Stromal cell of bone marrow (primary cell): Measurements from ENCODE around the gene NCKAP5.

Experiments used
- DNase-seq: peaks from one replicate; pipeline ENCODE4 v3.0.0-alpha.2; 2012; ENCODE audit warnings: low read depth

The NCKAP5 gene

DNA sequence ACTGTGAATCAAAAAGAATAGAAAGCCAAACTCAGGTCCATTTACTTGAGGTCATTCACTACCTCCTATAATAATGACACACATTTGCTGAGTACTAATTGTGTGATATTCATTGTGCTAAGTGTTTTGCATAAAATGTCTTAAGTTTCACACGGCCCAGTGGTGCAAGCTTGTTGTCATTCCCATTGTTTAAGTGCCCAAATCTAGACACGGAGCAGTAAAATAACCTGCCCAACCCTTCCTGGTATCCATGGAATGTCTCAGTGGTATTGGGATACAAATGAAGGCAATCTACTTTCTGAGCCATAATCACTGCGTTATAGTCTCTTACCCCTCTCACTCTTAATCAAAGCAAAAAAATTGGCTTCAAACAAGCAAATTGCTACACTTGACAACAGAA, 233.3 kb downstream of the NCKAP5 start:
- no peak for DNase-seq

DNA sequence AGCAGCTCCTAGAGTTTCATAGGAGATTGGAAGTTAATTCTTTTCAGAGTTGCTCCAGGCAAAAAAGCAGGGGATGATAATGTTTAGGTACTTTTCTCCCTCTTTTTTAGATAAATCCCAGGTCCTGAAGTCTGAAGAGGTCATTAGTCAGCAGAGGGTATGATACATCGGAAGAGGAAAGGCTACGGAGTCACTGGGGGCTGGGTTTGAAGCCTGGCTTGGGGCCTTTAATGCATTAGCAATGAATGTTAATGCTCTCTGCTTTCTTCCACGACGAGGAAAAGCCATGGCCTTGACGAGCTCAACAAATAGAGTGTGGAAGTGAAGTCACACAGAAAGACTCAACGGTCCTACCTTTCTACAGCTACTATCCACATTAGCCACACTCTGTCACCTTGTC, 235.1 kb downstream of the NCKAP5 start:
- no peak for DNase-seq

DNA sequence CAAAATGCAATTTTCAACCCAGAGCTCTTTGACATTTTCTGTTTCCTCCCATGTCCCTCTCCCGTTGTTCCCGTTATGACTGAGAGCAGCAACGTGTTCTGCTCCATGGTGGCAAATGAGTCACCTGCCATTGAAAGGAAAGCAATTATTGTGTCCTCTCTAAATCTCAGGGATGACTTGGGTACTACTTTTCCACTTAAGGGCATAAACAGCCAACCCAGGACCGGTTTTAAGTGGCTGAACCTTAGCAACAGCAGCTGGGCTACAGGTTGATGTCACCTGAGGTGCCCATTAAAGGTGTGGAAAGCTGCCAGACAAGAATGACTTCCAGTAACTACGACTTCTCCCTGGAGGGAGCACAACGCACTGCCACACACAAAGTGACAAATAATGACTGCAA, 236.8 kb downstream of the NCKAP5 start:
- DNase-seq: no peak

DNA sequence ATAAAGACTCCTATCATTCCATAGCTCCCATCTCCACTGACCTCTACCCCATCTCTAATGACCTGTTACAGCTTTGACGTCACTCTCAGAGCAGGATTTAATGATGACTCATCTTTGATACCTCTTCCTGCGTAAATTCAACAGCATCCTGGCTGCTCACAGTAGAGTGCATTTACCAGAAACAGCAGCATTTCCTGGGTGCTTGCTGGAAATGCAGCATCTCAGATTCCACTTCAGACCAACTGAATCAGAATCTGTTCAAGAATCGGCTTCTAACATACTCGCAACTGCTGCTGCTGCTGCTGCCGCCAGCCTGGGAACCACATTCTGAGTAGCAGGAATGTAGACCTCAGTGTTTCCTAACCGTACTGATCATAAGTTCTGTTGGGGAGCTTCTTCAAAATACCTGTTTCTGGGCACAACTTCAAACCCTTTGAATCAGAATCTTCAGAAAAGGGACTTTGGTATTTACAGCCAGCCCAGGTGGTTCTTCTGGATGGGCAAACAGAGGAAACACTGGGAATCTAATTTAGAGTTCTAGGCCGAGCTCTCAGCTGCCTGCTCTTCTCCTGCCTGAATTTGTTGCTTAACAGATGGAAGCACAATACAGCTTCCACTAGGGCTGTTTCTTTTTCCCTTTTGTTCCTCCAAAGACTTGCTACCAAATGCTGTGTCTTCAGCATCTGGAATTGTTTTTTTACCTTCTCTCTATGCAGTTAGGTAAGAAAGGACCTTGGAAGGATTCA, 241.4 kb downstream of the NCKAP5 start:
- no peak for DNase-seq

DNA sequence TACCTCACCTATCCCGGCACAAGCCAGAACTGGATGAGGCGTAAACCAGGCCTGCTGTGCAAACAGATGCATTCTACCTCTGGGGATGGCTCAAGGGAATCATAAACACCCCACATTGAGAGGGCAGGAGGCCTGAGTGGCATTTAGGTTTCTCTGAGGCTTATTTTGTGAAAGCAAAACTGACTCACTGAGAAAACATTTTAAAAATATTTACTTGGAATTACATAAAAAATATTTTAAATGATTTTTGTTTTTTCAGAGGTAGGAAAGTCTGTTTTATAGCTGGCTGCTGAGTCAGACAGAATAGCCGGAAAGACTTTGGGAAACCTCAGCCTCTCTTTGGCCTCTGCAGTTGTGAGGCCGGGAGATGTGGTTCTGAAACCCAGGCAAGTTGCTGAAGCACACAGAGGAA, 244.1 kb downstream of the NCKAP5 start:
- peak; percentile 80 for DNase-seq

DNA sequence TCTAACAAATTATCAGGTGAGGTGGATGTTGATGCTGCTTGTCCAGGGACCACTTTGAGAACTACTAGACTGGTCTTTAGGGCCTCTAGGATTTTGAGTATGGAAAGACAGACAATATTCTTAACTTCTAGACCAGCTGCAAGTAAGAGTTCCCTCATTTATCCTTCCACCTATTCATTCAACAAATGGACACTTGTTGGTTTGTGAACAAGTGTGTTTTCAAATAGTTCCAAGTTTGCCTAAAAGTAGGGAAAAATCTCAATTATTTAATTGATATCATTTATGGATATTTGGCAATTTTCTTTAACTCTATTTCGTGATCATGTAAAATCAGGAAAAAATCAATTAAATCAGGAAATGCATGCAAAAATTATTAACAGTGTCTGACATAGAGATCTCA, 245.4 kb downstream of the NCKAP5 start:
- no peak for DNase-seq

DNA sequence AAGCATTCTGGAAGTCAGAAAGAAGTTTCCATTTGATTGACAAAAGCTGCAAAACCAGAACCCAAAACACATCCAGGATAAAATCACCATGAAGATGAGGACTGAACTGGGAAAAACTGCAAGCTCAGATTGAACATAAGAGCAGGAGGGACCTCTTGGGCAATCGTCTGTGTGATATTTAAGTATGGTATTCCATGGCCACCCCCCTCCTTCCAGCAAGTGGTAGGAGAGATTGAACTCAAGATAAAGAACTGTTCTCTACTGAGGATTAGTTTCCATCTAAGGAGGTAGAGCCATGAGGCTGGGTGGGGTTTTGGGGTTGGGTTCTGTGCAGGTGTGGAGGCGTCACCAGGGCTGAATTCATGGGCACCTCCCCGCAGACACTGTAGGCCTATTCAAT, 251.1 kb downstream of the NCKAP5 start:
- no peak for DNase-seq

DNA sequence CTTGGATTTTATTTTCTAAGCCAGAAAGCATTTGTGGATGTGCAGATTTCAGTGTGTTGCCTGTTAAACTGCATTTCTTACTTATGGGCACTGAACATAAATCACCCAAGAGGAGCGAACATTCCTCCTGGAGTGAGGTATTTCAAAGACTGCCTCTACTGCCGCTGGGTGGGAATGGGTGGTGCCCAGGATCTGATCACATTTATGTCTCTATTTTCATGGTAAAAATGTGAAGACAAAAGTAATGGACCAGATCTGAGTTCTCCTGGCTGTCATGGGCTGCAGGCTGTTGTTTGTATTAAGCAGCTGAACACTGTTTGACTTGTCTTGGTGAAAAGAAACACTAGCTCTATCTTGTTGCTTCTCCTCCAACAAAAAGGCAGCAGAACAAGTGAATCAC, 251.7 kb downstream of the NCKAP5 start:
- no peak for DNase-seq

DNA sequence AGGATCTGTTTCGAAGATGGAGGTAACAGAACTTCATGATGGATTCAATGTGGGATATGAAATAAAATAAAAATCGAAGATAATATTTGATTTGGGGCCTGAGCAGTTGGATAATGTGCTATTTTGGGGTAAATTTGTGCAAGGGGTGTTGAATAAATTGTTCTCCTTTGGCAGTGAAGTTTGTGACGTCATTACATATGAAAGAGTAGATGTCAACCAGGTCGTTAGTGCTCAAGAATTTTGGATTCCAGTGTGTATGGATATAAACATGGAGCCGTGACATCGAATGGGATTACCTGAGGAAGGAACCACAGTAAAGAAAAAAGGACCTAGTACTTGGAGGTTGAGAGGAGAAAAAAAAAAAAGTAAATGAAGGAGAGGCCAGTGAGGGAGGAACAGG, 253.0 kb downstream of the NCKAP5 start:
- DNase-seq: no peak

DNA sequence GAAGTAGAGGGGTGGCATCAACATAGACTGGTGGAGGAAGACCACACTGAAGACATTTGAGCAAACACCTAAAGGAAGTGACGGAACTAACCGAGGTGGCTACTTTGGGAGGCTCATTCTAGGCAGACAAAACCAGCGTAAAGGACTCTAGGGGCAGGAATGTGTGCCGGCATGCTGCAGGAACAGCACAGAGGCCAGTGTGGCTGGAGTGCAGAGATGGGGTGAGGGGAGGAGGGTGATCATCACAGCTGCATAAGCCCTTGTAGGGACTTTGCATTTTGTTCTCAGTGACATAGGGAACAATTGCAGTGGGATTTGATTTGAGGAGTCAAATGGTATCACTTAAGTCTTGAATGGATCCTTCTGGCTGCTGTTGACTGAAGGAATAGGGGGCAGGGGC, 253.5 kb downstream of the NCKAP5 start:
- no peak for DNase-seq

DNA sequence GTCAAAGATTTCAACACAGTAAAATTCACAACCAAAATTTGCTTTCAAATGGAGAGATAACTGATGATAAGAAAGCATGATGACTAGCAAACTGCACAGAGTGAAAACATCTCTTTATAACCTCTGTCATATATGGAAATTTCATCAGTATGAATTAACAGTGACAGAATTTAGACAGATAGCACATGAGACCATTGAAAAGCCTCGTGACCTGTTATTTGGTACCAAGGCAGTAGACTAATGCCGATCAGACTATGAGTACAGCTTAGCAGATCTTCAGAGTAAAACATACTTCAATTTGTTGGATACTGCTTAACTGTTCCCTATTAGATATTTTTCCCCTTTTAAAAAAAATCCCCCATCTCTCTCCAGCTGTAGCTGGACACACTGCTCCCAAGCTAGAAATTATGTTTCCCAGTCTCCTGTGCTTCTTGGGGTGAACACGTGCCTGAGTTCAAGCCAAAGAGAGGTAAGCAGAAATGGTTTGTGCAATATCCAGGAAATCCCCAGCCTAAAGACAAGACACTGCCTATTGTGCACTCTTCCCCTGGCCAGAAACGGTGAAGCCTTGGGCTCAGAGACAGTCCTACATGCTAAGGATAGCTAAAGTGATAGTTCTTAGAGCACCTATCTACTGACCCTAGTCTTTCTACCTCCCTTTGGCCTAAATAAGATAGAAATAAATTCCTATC, 256.1 kb downstream of the NCKAP5 start:
- no peak for DNase-seq

DNA sequence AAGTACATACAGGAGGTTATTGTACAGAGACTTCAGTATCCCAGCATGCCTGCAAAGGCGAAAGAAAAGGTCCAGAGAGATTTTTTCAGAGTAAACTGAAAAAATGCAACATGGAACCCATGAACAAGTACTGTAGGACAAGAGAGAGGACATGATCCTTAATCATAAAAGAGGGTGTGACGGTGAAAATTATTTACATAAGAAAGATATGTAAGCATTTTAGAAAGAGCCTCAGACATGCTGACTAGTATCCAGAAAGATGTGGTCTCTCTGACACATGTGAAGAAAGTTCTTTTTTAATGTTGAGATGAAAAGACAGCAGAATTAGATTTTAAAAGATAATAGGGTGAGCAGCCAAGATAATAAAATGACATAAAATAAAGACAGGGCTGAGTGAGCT, 262.0 kb downstream of the NCKAP5 start:
- no peak for DNase-seq

DNA sequence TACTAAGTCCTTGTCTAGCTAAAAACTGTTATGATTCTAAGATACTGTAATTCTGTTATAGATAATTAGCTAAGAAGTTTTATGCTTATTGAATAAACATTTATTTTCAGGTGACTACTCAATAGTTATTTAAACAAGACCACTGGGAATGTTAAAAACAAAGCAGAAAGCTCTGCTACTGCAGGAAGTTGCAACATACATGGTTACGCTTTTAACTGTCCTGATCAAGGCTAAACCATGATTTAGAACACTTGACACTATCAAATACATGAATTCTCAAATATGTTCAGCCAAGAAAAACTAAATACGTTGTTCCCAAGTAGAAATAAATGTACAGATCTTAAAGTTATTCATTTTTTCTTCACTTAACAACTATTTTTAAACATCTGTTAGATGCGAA, 263.9 kb downstream of the NCKAP5 start:
- no peak for DNase-seq

DNA sequence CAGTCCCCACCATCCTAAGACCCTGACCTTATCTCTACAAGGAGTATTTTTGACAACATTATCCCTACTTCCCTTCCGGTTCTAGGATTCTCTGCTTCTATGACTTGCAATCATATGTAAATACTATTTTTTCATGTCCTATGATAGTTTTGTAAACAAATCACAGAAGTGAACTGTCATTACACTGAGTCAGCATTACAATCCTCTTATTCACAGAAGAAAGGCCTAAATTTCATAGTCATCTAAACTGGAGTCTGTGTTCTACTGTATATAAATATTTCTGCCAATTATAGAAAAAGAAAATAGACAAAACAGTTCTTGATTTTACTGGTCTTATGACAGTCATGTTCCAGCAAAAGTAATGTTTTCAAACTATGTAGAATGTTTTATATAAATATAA, 265.1 kb downstream of the NCKAP5 start:
- no peak for DNase-seq

DNA sequence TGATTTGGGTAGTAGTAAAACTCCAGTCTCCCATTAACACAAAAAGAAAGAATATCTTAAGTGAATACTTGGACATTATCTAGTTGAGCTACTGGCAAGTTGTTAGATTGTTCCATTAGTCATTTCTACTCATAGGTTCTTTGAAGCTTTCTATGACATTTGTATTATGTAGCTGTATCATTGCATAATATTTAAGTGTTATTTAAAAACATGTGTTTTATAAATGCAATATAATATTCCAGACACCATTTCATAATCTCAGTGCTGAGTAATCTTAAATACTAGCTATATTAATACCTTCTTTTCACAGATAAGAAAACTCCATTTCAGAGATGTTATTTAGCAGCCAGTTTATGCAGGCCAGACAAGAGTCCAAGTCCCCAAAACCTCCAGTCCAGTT, 271.9 kb downstream of the NCKAP5 start:
- DNase-seq: peak; percentile 22

DNA sequence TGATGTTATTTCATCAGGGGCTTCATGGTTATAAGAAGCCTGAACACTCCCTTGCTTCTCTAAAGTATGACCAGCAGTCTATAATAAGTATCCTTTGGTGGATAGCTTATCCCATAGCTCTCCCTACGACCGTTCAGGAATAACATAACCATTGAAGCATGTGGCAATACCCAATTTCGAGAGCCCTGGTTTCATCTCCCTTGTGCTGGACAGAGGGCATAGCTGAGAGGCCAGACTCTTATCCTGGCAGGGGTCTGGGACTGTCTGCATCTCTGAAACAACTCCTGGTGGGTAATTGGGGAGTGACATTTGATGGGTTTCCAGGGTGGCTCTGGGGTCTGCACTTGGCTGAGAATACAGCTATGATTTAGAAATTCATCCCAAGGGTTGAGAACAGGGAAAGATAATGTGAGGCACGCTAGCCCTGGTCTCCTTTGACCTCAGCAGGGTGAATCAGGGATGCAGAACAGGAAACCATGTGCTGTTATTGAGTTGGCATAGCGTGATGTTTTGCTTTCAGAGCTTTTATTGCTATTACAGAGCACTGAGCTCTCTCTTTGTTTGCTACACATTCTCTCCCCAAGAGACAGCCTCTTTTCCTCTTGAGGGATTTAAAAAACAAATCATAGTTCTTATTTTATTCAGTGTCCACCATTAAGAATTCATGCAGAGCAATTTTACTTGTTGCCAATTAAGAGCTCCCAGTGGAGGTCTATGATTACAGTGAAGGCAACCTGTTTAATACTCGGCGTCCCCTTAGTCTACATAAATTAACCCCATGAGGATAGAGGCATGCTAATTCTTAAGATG, 274.5 kb downstream of the NCKAP5 start:
- DNase-seq: peak; percentile 68

DNA sequence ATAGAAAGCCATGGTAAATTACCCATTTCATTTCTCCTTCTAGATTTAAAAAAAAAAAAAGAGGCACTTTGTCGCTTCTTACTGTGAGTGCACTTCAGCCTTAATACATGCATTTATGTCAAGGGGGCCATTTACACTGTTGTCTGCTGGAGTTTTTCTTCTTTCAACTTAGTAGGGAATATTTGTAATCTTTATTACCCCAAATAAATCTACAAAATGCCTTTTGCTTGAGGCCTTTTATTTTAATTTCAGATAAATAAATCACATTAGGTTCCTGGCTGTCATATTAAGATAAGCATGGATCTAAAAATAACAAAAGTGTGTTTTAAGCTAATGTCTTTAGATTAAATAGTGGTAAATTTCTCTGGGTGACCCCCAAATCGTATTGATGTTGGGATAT, 276.0 kb downstream of the NCKAP5 start:
- no peak for DNase-seq

DNA sequence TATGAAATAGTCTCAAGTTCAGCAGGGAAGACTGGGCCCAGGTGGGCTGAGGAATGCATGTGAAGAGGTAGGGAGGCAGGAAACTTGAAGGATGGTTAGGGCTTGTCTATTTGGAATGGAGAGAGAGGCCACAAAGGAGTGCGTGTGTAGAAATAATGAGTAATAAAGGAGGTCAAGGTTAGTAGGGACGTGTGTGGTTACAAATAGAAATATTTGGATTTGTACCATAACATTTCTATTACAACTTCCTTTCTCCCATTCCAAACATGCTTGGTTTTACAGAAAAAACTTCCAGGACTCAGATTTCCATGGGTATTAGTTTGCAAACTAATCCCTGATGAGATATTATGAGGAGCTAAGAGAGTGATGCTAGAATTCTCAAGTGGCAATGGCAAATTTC, 280.6 kb downstream of the NCKAP5 start:
- peak; percentile 57 for DNase-seq

DNA sequence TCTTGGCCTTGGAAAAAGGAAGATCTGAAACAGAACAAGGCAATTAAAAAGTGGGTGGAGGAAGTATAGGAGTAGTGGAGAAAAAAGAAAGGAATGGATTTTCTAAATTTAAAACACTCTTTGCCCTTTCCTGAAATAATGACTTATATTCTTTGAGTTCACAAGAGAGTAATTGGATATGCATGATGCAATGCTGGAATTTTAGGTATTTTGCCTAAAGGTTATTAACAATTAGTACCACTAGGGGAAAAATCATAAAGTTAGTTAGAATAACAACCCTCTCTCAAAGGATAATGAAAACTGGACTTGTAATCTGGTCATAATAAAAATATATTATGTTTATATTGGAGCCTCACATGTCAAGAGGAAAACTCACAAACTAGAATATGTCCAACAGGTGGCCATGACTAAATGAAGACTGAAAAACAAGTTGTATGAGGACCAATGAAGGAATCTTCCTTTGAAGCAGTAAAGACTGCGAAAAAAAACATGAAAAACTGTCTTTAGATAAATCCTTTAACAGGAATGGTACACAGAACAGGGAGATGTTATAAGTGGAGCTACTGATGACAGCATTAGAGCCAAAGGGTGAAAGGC, 281.8 kb downstream of the NCKAP5 start:
- DNase-seq: no peak

DNA sequence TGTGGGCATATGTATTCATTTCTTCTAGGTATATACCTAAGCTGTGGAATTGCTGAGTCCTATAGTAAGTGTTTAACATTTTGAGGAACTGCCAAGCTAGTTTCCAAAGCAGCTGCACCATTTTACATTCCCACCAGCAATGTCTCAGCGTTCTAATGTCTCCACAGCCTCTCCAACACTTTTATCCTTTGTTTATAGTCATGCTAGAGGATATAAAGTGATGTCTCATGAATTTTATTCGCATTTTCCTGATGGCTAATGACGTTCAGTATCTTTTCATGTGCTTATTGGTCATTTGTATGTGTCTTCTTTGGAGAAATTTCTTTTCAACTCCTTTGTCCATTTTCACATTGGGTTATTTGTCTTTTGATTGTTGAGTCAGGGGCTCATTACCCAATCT, 295.2 kb downstream of the NCKAP5 start:
- no peak for DNase-seq

DNA sequence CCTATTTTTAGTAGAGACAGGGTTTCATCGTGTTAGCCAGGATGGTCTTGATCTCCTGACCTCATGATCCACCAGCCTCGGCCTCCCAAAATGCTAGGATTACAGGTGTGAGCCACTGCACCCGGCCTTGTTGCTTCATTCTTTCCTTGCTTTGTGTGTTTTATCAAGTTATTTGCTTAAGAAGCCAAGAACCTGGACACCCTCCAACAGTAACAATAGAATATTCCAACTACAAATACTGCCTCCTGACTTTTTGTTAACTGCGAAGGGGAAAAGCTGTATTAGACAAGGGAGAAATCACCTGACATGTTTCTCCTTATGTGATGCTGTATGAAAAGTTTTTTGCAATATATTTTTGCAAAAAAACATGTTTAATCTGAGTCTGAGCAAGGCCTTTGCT, 297.2 kb downstream of the NCKAP5 start:
- peak; percentile 34 for DNase-seq

DNA sequence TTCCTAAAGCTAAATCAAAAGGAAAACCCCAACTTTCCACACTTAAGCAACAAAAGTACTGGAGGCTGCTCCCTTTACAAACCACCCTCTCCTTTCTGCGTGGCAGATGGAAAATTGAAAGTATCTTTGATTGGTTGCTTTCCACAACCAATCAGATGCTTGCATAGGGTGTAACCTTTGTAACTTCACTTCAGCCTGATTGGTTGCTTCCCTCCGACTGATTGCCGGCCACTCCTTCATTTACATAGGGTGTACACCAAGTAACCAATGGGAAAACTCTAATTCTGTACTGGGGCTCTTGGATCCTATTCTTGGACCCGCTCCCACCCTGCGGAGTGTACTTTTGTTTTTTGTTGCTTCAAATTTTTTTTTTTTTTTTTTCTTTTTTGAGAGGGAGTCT, 297.7 kb downstream of the NCKAP5 start:
- DNase-seq: no peak
